ENCODE results near the gene FAM13A. TPM values are rescaled to one million over a fixed set of nuclear protein-coding genes. Genes with fewer than 3 reads are reported as not detected.

The FAM13A gene
- polyA plus RNA-seq, 1 of the 3 experiments (the other 2 are of a cell fraction): 0.67 TPM

DNA sequence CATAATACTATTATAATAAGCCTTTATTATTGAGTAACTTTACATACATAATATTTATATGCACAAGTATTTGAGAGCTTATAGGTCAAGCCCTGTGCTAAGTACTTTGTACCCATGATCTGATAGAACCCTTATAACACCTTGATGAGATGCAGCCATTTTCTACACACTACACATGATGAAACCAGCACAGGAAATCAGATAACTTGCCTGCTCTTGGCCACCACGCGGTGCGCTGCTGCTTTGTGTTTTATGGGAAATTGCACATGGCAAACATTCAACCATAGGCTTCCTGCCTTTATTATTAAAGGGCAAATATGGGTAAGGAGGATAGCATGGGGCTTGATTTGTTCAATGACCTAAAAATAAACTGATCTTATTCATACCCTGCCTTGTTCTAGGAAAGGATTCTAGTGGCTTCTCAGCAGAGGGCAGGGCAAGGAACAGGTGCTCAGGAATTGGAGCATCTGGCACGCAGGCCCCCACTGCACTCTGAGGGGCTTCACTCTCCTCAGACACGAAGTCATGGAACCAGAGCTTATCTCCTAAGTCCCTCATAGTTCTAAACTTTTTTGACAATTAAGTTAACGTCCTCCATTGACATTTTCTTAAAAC, 327.7 kb downstream of the FAM13A start:
- WGBS (ENCODE audit: low lambda C conversion rate): 89% methylated on average over 6 of the region's 6 CpGs
- Histone ChIP-seq H3K79me2 (ENCODE audit: insufficient read depth) (no peaks in the 10 kb centered on the region), H3K27ac (ENCODE audit: low read depth in 2 of 2, low read length in 1 of 2) (no peak overlapping the region), H3K9me3 (no peaks in the 10 kb centered on the region), H3K4me2 (no peak overlapping the region), H3K36me3 (replicated peaks in 1 of 2; ENCODE audit: control insufficient read depth in 1 of 2, insufficient read depth in 2 of 2, low read length in 1 of 2) (peaks cover 8 to 46% of the 10 kb centered on the region in 2 experiments), H4K20me1 (ENCODE audit: insufficient read depth) (no peaks in the 10 kb centered on the region), H3K27me3 (ENCODE audit: insufficient read depth) (no peaks in the 10 kb centered on the region), H3K4me3 (ENCODE audit: low read depth in 2 of 2, low read length in 1 of 2) (no peak overlapping the region), H3K4me1 (ENCODE audit: control insufficient read depth in 1 of 2, insufficient read depth in 2 of 2, low read depth in 1 of 2, low read length in 1 of 2) (peaks cover 0 to 5% of the 10 kb centered on the region in 2 experiments; a peak in 1 of 4 replicates), H3F3A (replicated peaks; ENCODE audit: insufficient read depth) (no peaks in the 10 kb centered on the region), H2AFZ (ENCODE audit: low read depth) (no peak overlapping the region), H3K9me2 (no peaks in the 10 kb centered on the region), H3K9ac (no peak overlapping the region)
- POLR2A ChIA-PET: no interaction called here
- TF ChIP-seq RCOR1 (IDR thresholded peaks at IDR 0.05; ENCODE audit: low read length): no peak
- no peak for TF ChIP-seq RAD21 (IDR thresholded peaks at IDR 0.05; ENCODE audit: low read length)
- TF ChIP-seq FOSL2 (IDR thresholded peaks at IDR 0.05; ENCODE audit: borderline replicate concordance, low read depth): no peak
- no peak for TF ChIP-seq POLR2AphosphoS5 (IDR thresholded peaks at IDR 0.05; ENCODE audit: low read depth, low read length)
- no peak for TF ChIP-seq MXI1 (IDR thresholded peaks at IDR 0.05; ENCODE audit: low read depth, low read length)
- TF ChIP-seq EZH2phosphoT487 (IDR thresholded peaks at IDR 0.05; ENCODE audit: borderline replicate concordance, low read depth): no peak
- CTCF ChIA-PET: interaction anchor here (1.6 kb wide), 1 partner anchor 23 kb away, joined by 4 read pairs; no protein-coding TSS in a partner anchor
- DNase-seq: no peak

DNA sequence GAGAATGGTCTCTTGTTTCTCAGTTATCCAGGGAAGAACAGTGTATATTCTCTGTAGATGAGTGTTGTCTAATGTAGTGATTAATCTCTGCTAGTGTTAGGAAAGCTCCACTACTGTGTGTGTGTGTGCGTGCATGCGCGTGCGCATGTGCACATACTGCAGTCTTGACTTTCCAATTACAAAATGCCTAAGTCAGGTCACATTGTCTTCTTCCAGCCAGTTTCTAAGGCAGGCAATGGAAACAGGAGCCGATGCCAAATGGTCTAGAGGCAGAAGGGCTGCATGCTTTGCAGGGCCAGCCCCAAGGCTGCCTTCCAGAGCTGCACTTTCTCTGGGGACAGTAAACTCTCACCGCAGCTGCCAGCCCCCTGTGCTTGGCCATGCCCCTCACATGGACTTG, 328.8 kb downstream of the FAM13A start:
- H3K4me3 ChIP-seq (ENCODE audit: low read depth in 2 of 2, low read length in 1 of 2): no peak overlapping the region
- H4K20me1 ChIP-seq (ENCODE audit: insufficient read depth): no peaks in the 10 kb centered on the region
- CTCF ChIA-PET: interaction anchor here (1.1 to 1.6 kb wide), 3 partner anchors 22 to 296 kb away, joined by 3 to 5 read pairs (median 4); no protein-coding TSS in a partner anchor
- no peaks in the 10 kb centered on the region for H3K9me2 ChIP-seq
- H3K4me2 ChIP-seq: no peak overlapping the region
- no peak overlapping the region for H3K9ac ChIP-seq
- no peak overlapping the region for H2AFZ ChIP-seq (ENCODE audit: low read depth)
- POLR2A ChIA-PET: no interaction called here
- H3K9me3 ChIP-seq: no peaks in the 10 kb centered on the region
- TF ChIP-seq ELF1 (IDR thresholded peaks at IDR 0.05) (no peak), TEAD4 (IDR thresholded peaks at IDR 0.05; ENCODE audit: borderline replicate concordance, insufficient read depth) (no peak), GATA2 (CRISPR knock-in tag; IDR thresholded peaks at IDR 0.05) (no peak), MEF2A (IDR thresholded peaks at IDR 0.05; ENCODE audit: borderline replicate concordance, low read depth) (no peak), RAD21 (IDR thresholded peaks at IDR 0.05; ENCODE audit: low read length) (no peak), NFIC (IDR thresholded peaks at IDR 0.05; ENCODE audit: borderline replicate concordance) (no peak), RCOR1 (IDR thresholded peaks at IDR 0.05; ENCODE audit: low read length) (no peak), SMC3 (IDR thresholded peaks at IDR 0.05; ENCODE audit: low read depth, low read length) (no peak), JUND (IDR thresholded peaks at IDR 0.05) (no peak), TAF1 (IDR thresholded peaks at IDR 0.05; ENCODE audit: borderline replicate concordance, low read depth, low read length) (no peak)
- TF ChIP-seq, protein P1, sequence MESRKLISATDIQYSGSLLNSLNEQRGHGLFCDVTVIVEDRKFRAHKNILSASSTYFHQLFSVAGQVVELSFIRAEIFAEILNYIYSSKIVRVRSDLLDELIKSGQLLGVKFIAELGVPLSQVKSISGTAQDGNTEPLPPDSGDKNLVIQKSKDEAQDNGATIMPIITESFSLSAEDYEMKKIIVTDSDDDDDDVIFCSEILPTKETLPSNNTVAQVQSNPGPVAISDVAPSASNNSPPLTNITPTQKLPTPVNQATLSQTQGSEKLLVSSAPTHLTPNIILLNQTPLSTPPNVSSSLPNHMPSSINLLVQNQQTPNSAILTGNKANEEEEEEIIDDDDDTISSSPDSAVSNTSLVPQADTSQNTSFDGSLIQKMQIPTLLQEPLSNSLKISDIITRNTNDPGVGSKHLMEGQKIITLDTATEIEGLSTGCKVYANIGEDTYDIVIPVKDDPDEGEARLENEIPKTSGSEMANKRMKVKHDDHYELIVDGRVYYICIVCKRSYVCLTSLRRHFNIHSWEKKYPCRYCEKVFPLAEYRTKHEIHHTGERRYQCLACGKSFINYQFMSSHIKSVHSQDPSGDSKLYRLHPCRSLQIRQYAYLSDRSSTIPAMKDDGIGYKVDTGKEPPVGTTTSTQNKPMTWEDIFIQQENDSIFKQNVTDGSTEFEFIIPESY (IDR thresholded peaks at IDR 0.05; ENCODE audit: borderline replicate concordance, low read depth): no peak
- peaks cover 8 to 45% of the 10 kb centered on the region in 2 experiments for H3K36me3 ChIP-seq (replicated peaks in 1 of 2; ENCODE audit: control insufficient read depth in 1 of 2, insufficient read depth in 2 of 2, low read length in 1 of 2)
- DNase-seq: no peak
- WGBS (ENCODE audit: low lambda C conversion rate): 98% methylated on average over 5 of the region's 6 CpGs
- no peaks in the 10 kb centered on the region for H3K27me3 ChIP-seq (ENCODE audit: insufficient read depth)
- no peaks in the 10 kb centered on the region for H3F3A ChIP-seq (replicated peaks; ENCODE audit: insufficient read depth)
- H3K27ac ChIP-seq (ENCODE audit: low read depth in 2 of 2, low read length in 1 of 2): no peak overlapping the region
- no peaks in the 10 kb centered on the region for H3K79me2 ChIP-seq (ENCODE audit: insufficient read depth)
- H3K4me1 ChIP-seq (ENCODE audit: control insufficient read depth in 1 of 2, insufficient read depth in 2 of 2, low read depth in 1 of 2, low read length in 1 of 2): peaks cover 0 to 5% of the 10 kb centered on the region in 2 experiments; a peak in 1 of 4 replicates
